HG03342 (cell line): ENCODE results near the gene POMT2.
"Not testable (repeated sequence)": the region's sequence is repeated elsewhere in the genome, so short reads cannot be mapped to it uniquely, and the experiment has no call there.

Source experiments
- ATAC-seq: cut with Tn5 transposase; IDR thresholded peaks from one replicate; pipeline ENCODE4 v1.9.1; 2021; ENCODE audit warnings: mild to moderate bottlenecking, moderate library complexity; ENCODE audit not compliant: unreplicated experiment

POMT2 gene

DNA sequence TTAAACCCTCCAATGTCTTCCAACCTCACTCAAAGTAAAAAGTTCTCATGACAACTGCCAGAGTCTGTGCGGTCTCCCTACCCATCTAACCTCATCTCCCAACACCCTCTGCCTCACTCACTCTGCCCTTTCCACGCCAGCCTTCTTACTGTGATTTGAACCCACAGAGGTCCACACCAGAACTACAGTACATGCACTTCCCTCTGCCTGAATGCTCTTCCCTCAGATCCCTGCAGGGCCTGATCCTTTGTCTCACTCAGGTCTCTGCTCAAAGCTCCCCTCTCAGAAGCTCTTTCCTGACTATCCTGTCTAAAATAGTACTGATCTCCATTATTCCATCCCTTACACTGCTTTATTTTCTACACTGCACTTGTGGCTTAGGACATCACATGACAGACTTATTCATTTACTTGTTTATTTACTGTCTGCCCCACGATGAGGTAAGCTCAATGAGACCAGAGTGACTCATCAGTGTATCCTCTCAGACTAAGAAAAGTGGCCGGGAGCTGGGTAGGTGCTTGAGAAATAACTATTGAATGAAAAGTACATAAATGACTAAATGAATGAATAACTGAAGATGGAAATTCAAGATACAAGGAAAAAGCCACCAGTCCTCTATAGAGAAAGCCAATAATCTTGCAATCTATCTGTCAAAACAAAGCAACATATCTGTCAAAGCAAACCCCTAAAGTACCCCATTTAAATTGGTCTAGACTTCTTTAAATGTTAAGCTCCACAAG is 17.1 kb downstream of the POMT2 start:
- ATAC-seq = no peak

GRCh38 chr14:77302926-77303325 is 17.8 kb downstream of the POMT2 start:
- peak; percentile 45 for ATAC-seq

DNA sequence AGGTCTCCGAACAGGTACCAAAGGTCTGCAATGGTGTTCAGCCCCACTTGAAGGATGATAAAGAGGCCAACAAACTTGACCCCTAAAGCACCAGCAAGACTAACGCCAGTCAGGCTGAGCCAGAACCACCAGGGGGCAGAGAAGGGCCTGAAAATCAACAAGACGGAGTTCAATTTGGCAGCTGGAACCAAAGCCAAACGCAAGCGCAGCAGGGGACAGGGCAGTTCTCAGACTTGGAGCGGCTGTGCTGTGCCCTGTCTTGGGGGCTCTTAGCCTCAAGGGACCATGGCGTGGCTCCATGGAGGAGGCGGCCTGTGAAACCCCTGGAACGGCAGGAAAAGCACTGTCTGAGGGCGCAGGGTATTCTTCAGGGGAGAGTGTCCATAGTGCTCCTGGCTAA is 19.6 kb downstream of the POMT2 start:
- peak; percentile 57 for ATAC-seq

DNA sequence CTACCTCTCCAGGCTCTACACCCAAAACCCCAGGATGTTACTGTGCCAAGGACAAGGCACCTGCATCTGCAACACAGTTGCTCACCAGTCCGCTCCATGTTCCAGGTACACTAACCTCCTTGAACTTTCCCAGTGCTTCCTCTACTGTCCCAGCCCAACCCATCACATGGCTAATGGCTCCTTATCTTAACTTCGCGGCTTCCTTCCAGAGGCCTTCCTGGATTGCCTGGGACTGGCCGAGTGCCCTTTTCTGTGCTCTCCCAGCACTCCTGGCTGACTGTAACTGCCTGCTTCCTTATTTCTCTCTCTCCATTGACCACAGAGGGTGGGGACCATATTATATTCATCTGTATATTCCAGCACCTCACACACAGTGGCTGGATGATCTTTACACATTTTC is 20.9 kb downstream of the POMT2 start:
- ATAC-seq = no peak

GRCh38 chr14:77296906-77297305 is 23.8 kb downstream of the POMT2 start:
- no peak for ATAC-seq

DNA sequence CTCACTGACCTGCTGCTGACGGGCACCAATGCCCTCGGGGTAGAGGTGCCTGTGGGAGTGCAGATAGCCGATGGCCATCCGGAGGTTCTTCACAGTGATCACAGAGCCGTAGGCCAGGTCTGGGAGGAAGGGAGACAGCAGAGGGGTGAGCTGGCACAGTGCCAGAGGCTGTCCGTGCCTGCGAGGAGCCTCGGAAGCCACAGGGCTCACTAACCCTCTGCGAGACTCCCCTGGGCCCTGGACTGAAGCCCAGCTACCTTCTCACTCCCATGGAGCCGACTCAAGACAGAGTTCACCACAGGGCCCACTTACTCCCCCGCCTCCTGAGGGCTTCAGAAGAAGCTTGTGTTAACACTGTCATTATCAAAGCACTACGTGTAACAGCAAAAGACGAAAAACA is 24.5 kb downstream of the POMT2 start:
- no peak for ATAC-seq

- ATAC-seq = no peak
These were observed 30.0 kb downstream of the POMT2 start for GRCh38 chr14:77290705-77291104.

GRCh38 chr14:77286576-77286975 is 34.1 kb downstream of the POMT2 start:
- ATAC-seq = no peak

- ATAC-seq = no peak
These were observed 36.2 kb downstream of the POMT2 start for GRCh38 chr14:77284466-77284865.

DNA sequence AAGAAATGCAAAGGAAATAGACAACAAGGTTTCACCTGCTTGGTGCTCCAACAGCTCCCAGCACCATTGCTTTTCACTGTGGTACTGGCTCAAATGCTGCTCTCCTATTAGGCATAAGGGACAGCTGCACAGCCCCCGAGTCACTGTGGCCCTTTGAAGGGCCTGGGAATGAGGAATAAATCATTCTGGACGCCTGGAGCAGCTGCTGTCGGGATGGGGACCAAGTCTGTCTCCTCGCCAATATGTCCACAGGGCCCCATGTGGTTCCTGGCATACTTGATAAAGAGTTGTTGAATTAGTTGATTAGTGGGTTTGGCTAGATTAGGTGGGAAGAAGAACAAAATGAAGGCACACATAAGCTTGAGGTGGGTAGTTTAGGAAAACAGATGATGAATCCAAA is 36.6 kb downstream of the POMT2 start:
- no peak for ATAC-seq

DNA sequence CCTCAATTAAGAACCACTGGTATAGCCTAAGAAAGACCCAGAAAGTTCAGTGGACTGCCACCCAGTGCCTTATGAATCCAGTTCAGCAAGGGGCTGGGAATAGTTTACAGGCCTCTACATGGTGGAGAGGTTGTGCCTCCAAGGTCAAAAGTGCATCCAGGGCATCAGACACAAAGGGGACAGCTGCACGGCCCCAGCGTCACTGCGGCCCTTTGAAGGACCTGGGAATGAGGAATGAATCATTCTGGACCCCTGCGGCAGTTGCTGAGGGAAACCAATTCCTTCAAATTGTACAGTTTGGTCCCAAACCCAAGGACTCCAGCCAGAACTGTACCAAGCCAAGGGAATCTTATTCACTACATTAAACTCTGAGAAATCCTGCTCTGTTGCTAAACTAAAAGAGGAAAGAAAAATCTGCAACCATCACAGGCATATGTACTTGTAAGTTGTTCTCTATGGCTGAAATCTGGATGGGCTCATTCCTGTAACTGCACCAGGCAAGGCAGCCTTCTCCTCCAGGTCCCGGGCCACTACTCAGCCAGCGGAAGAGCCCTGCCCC is 38.8 kb downstream of the POMT2 start:
- no peak for ATAC-seq

GRCh38 chr14:77280921-77281320 is 39.8 kb downstream of the POMT2 start:
- not testable (repeated sequence) for ATAC-seq

- ATAC-seq = no peak
These were observed 41.0 kb downstream of the POMT2 start for GRCh38 chr14:77279719-77280118.

- ATAC-seq = no peak
These were observed 42.0 kb downstream of the POMT2 start for GRCh38 chr14:77278461-77279230.

- ATAC-seq = no peak
These were observed 43.7 kb downstream of the POMT2 start for GRCh38 chr14:77276959-77277358.

DNA sequence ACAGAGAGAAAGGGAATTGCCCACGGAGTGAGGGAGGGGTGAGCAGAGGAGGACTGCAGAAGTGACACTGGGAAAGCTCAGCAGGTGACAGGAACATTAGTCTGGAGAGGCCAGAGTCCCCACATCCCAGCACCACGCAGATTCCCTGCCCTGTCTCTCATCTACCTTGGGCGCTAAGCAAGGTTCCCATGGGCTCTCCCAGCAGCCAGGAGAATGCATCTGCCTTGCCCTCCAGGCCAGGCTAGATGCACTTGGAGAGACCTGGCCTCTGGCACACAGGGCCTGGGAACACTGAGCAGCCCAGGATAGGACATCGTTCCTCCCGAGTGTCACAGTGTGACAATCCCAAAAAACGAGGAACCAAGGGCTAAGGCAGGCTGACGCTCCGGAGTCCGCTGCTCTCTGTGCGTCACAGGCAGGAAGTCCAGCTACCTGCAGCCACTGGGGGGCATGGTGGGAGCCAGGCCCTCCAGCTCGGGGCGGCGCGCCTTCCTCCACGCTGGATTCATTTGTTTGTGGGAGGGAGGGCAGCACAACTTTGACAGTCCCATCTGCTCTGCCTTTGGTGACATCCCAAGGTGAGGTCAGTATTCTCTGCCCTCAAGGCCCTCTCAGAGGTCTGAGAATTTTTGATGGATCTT is 44.3 kb downstream of the POMT2 start:
- ATAC-seq = no peak

- ATAC-seq = no peak
These were observed 45.1 kb downstream of the POMT2 start for GRCh38 chr14:77275601-77276017.

- ATAC-seq = no peak
These were observed 45.6 kb downstream of the POMT2 start for GRCh38 chr14:77275041-77275580.

GRCh38 chr14:77273796-77274195 is 46.9 kb downstream of the POMT2 start:
- ATAC-seq = no peak

- ATAC-seq = no peak
These were observed 48.4 kb downstream of the POMT2 start for GRCh38 chr14:77272261-77272660.

DNA sequence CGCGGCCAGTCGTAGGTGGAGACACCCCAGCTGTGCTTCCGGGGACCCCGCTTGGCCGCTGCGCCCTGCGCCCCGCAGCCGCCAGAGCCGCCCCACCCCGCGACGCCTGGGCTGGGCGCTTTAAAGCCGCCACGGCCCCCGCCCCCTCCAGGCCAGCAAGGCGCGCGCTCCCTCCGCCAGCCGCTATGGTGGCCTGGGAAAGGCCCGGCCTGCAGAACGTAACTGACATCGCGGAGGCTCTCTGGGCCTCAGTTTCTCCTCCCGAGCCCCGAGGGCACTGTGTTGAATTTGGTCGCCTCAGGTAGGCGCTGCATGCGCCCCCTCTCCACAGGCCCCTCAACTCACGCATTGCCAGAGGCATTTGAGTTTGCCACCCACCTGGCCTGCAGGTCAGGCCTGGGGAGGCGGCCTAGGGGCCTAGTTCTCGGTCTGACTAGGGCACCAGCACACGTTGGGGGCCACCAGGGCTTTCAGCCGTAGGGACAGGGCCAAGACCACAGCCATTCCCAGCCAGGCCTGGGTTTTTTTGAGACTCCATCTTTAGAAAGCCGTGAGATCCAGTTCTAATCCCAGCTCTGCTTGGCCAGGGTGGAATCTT is 49.5 kb downstream of the POMT2 start, which contains the start of gene NGB:
Gene NGB (minus strand): TSS at position 94 of the 598 bp plus-strand sequence. CDS start 269 bp downstream, outside the sequence.
- ATAC-seq = no peak
